PC-9 (cell line): ENCODE data around the gene NOVA1. TPM values are rescaled to one million over a fixed set of nuclear protein-coding genes. Genes with fewer than 3 reads are reported as not detected.

Experiments
- BruUV-seq: library from RNA; stranded (reverse); fragments of 400-500 nt; replicated peaks from 2 replicates; lab custom pipeline; 2021; lab: Mats Ljungman, UMichigan
- CTCF ChIA-PET: fragments of 300-600 bp; sonication (Branson Sonifier 250); formaldehyde crosslinking; loops from one replicate; lab custom pipeline; 2022; ENCODE audit warnings: antibody characterized with exemption; lab: Charles Lee
- POLR2A ChIA-PET: fragments of 300-600 bp; sonication (Branson Sonifier 250); formaldehyde crosslinking; loops from one replicate; lab custom pipeline; 2022; ENCODE audit warnings: antibody characterized with exemption; ENCODE audit not compliant: unreplicated experiment; lab: Charles Lee
- DNase-seq, 2 experiments: peaks; one replicate each; pipeline versions ENCODE4 v3.0.0 to v3.0.0-alpha.2; 2015 to 2022; ENCODE audit warnings: mixed read lengths in 1 of 2
- H2AFZ ChIP-seq: fragments of 200-600 bp; sonication (generic); 2 replicates; pipeline ENCODE4 v1.8.1; 2017; ENCODE audit warnings: antibody characterized with exemption
- H3F3A ChIP-seq: fragments of 200-600 bp; sonication (generic); 2 replicates; pipeline ENCODE4 v1.8.1; 2017; ENCODE audit warnings: antibody characterized with exemption, mild to moderate bottlenecking, low read depth; ENCODE audit not compliant: insufficient read depth
- H3K27ac ChIP-seq: fragments of 200-600 bp; sonication (generic); 2 replicates; pipeline ENCODE4 v1.6.1; 2016; ENCODE audit warnings: mixed run types
- H3K27me3 ChIP-seq: fragments of 200-600 bp; sonication (generic); 2 replicates; pipeline ENCODE4 v1.6.1; 2016; ENCODE audit warnings: low read depth, mixed run types; ENCODE audit not compliant: insufficient read depth
- H3K36me3 ChIP-seq: fragments of 200-600 bp; sonication (generic); 2 replicates; pipeline ENCODE4 v1.6.1; 2016; ENCODE audit warnings: low read depth, mixed run types
- H3K4me1 ChIP-seq: fragments of 200-600 bp; sonication (generic); replicated peaks from 2 replicates; pipeline ENCODE4 v1.6.1; 2016; ENCODE audit warnings: mixed run types; ENCODE audit not compliant: insufficient read depth
- H3K4me2 ChIP-seq: fragments of 200-600 bp; sonication (generic); 2 replicates; pipeline ENCODE4 v1.6.1; 2017; ENCODE audit warnings: mixed run types
- H3K4me3 ChIP-seq: fragments of 200-600 bp; sonication (generic); 2 replicates; pipeline ENCODE4 v1.6.1; 2016; ENCODE audit warnings: mixed run types
- H3K79me2 ChIP-seq: fragments of 200-600 bp; sonication (generic); 2 replicates; pipeline ENCODE4 v1.6.1; 2017; ENCODE audit warnings: low read depth, mixed run types
- H3K9me2 ChIP-seq: fragments of 200-600 bp; sonication (generic); 2 replicates; pipeline ENCODE4 v1.8.1; 2017; ENCODE audit warnings: mild to moderate bottlenecking; ENCODE audit not compliant: insufficient read depth
- H3K9me3 ChIP-seq: fragments of 200-600 bp; sonication (generic); 2 replicates; pipeline ENCODE4 v1.8.1; 2016; ENCODE audit warnings: low read depth; ENCODE audit not compliant: insufficient read depth
- H4K20me1 ChIP-seq: fragments of 200-600 bp; sonication (generic); 2 replicates; pipeline ENCODE4 v1.8.1; 2017; ENCODE audit not compliant: insufficient read depth
- EZH2 ChIP-seq: fragments of 200-600 bp; sonication (generic); IDR thresholded peaks from 2 replicates; pipeline ENCODE4 v1.8.0; 2017; ENCODE audit warnings: antibody characterized with exemption, low read depth
- intact Hi-C: fragments of 100-400 bp; cut with micrococcal nuclease; formaldehyde crosslinking; loops from one replicate; pipeline ENCODE4 v1.10.0; 2022; ENCODE audit not compliant: unreplicated experiment
- total RNA-seq: library from RNA; stranded (reverse); gene quantifications from 2 replicates; pipeline ENCODE4 v1.2.3, GENCODE V29; 2021
- TF ChIP-seq, protein P1 (sequence below): fragments of 200-600 bp; sonication (generic); conservative IDR thresholded peaks from 2 replicates; pipeline ENCODE4 v1.6.1; 2017; ENCODE audit warnings: mixed run types, antibody characterized with exemption, mild to moderate bottlenecking, moderate library complexity

NOVA1 gene
- total RNA-seq, 1 experiment from 2014 or later, result 1.1 TPM

DNA sequence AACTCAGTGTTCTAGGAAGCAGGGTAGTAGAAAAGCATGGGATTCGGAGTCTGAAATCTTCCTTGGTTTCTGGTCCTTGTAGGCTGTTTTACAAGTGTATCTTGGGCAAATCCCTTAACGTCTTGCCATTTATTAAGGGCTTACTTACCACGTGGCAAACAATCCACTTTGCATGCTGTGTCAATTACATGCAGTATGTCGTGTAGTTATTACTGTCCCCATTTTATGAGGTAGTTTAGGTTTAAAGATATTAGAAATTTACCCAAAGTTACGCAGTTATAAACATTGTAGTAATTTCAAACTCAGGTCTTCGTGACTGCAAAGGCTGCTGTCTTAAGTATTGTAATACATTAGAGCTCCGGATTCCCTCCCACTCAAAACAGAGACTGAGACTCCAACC lies 1.5 kb upstream of the NOVA1 start:
- H3K9me3 ChIP-seq, result no peaks in the 10 kb centered on the region
- intact Hi-C loops, result no loop called here
- no peaks in the 10 kb centered on the region for H3K27me3 ChIP-seq
- H3K36me3 ChIP-seq, result no peaks in the 10 kb centered on the region
- DNase-seq, result no peak
- no peak overlapping the region for H3K27ac ChIP-seq
- ChIA-PET POLR2A (no interaction called here), CTCF (no interaction called here)
- H4K20me1 ChIP-seq, result no peaks in the 10 kb centered on the region
- TF ChIP-seq, protein P1, sequence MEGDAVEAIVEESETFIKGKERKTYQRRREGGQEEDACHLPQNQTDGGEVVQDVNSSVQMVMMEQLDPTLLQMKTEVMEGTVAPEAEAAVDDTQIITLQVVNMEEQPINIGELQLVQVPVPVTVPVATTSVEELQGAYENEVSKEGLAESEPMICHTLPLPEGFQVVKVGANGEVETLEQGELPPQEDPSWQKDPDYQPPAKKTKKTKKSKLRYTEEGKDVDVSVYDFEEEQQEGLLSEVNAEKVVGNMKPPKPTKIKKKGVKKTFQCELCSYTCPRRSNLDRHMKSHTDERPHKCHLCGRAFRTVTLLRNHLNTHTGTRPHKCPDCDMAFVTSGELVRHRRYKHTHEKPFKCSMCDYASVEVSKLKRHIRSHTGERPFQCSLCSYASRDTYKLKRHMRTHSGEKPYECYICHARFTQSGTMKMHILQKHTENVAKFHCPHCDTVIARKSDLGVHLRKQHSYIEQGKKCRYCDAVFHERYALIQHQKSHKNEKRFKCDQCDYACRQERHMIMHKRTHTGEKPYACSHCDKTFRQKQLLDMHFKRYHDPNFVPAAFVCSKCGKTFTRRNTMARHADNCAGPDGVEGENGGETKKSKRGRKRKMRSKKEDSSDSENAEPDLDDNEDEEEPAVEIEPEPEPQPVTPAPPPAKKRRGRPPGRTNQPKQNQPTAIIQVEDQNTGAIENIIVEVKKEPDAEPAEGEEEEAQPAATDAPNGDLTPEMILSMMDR, result no peak
- TF ChIP-seq EZH2, result no peak
- H3K4me2 ChIP-seq, result no peak overlapping the region
- H3F3A ChIP-seq, result no peaks in the 10 kb centered on the region
- H3K4me1 ChIP-seq, result peaks cover 10% of the 10 kb centered on the region
- H3K4me3 ChIP-seq, result no peak overlapping the region
- H2AFZ ChIP-seq, result no peak overlapping the region
- no peaks in the 10 kb centered on the region for H3K9me2 ChIP-seq
- no TSS peak for BruUV-seq
- H3K79me2 ChIP-seq, result no peaks in the 10 kb centered on the region

DNA sequence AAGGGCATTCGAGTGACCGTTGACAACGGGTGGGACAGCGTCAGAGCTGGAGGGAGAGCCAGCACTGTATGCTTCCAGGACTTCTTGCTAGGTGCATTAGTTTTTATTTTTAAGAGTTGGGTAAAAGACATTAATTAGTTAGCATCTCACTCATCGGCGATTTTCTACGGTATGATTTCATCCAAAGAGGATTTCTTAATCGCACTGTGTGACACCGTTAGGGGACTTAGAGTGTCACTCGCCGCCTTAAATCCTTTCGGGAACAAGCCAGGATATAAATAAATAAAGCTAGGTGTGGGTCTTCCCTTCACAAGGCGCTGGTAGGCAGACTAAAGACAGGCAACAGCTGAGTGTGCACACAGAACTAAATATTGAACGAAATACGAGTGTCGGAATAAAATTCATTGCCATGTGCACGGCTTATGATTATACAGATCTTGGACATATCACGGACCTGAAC lies 869 bp upstream of the NOVA1 start:
- no peak for TF ChIP-seq EZH2
- TF ChIP-seq, protein P1, result no peak
- no TSS peak for BruUV-seq

DNA sequence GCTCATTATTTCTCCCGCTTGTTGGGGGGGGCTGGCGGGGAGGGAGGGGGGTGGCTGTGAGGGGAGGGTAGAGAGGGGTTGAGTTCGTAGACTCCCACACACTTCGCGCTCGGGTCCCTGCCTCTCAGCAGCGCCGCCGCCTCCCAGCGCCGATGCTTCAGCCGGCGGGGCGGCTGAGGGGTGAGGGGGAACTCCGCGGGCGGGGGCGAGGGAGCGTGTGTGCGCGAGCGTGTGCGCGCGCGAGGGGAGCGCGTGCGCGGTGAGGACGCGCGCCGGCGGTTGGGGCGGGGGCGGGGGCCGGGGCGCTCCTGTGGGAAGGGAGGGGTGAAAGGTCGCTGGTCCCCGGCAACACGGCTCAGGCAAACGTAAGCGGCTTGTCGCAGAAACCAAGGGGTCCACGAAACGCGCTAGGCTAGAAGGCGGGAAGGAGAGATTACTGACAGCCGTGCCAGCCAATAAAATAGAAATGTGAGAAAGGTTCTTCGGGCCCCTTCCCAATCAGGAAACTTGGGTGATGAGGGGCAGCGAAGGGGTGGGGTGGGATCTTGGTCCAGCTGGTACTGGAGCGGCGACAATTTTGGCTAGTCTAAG lies 343 bp upstream of the NOVA1 start:
- Histone ChIP-seq H3K36me3 (no peaks in the 10 kb centered on the region), H3K9me3 (no peaks in the 10 kb centered on the region), H3K4me2 (peak overlapping the region; percentile 70), H3K4me3 (peak overlapping the region; percentile 70), H3F3A (no peaks in the 10 kb centered on the region), H3K9me2 (no peaks in the 10 kb centered on the region), H3K27ac (no peak overlapping the region), H3K79me2 (no peaks in the 10 kb centered on the region), H4K20me1 (no peaks in the 10 kb centered on the region), H3K4me1 (peaks cover 10% of the 10 kb centered on the region), H2AFZ (peak overlapping the region; percentile 74), H3K27me3 (no peaks in the 10 kb centered on the region)
- CTCF ChIA-PET, result no interaction called here
- no peak for TF ChIP-seq EZH2
- TF ChIP-seq, protein P1, result no peak
- POLR2A ChIA-PET, result no interaction called here
- peak; percentile 57 to 60 for DNase-seq
- intact Hi-C loops, result no loop called here
- no TSS peak for BruUV-seq

More for the DNA sequence above, 869 bp upstream of the NOVA1 start:
- H3K27ac ChIP-seq, result no peak overlapping the region
- H2AFZ ChIP-seq, result peak overlapping the region; percentile 74; the same call in 1 of the 2 replicates
- H3K4me2 ChIP-seq, result peak overlapping the region; percentile 70
- DNase-seq, result no peak
- H3K27me3 ChIP-seq, result no peaks in the 10 kb centered on the region
- no peaks in the 10 kb centered on the region for H3K9me2 ChIP-seq
- H3K9me3 ChIP-seq, result no peaks in the 10 kb centered on the region
- no peaks in the 10 kb centered on the region for H3K36me3 ChIP-seq
- intact Hi-C loops, result no loop called here
- no peaks in the 10 kb centered on the region for H4K20me1 ChIP-seq
- H3F3A ChIP-seq, result no peaks in the 10 kb centered on the region
- H3K79me2 ChIP-seq, result no peaks in the 10 kb centered on the region
- ChIA-PET CTCF (no interaction called here), POLR2A (no interaction called here)
- H3K4me1 ChIP-seq, result peaks cover 10% of the 10 kb centered on the region
- H3K4me3 ChIP-seq, result peak overlapping the region; percentile 70
